HPDE6-E6E7 (cell line): ENCODE data around the gene ELMO1.

Experiments
- DNase-seq: peaks from one replicate; pipeline ENCODE4 v3.0.0; 2011; ENCODE audit warnings: missing footprints; ENCODE audit errors: extremely low spot score

ELMO1 gene

DNA sequence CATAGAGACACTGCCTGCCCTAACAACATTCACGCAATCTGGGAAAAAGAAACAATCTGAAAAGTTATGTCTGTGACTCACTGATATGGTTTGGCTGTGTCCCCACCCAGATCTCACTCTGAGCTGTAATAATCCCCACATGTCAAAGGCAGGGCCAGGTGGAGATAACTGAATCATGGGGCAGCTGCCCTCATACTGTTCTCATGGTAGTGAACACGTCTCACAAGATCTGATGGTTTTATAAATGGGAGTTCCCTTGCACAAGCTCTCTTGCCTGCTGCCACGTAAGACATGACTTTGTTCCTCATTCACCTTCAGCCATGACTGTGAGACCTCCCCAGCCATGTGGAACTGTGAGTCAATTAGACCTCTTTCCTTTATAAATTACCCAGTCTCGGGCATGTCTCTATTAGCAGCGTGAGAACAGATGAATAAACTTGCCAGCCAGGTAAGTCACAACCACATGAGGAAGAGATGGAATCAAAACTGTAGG lies 382.8 kb downstream of the ELMO1 start:
- no peak for DNase-seq

DNA sequence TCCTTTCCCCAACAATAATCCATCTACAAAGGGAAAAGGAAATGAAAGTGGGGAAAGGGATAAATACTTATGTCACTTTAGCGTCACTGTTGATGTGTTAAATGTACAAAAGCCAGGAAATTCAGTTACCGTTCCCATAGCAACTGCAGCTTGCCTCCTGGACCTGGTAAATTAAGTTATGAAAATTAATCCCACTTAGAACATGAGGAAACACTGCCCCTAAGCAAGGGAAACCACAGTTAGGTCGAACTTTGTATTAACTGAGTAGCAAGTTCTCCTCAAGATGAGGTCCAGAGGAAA lies 386.2 kb downstream of the ELMO1 start:
- DNase-seq, result no peak

DNA sequence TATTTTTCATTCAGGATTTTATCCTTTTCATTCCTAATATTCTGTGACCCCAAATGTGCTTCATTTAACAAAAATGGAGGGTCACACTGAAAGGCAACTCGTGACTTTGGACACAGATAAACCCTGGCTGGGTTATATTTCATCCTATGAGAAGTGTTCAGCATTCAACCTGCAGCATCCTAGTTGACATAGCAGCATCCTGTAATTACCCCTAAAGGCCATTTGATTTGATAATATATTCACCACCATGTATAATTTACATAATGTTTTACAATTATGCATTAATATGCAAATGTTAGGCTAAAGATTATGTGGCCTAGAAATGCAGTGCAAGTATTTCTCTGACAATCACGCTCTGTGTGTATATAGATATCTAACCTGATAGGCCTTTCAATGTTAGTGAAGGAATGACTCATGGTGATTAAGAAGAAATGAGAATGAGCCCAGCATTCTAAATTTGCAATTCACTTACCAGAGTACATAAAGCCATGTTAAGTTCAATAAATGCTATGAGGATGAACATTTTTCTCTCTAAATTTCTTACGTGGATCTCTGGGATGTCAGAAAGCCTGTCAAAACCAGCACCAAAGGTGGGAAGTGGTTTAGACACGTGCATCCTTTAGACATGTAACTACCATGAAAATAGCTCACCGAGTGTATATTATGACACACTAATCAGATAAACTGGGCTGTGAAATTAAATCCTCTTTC lies 386.7 kb downstream of the ELMO1 start:
- DNase-seq, result no peak

GRCh38 chr7:37056234-37056912 lies 392.3 kb downstream of the ELMO1 start:
- DNase-seq, result no peak

DNA sequence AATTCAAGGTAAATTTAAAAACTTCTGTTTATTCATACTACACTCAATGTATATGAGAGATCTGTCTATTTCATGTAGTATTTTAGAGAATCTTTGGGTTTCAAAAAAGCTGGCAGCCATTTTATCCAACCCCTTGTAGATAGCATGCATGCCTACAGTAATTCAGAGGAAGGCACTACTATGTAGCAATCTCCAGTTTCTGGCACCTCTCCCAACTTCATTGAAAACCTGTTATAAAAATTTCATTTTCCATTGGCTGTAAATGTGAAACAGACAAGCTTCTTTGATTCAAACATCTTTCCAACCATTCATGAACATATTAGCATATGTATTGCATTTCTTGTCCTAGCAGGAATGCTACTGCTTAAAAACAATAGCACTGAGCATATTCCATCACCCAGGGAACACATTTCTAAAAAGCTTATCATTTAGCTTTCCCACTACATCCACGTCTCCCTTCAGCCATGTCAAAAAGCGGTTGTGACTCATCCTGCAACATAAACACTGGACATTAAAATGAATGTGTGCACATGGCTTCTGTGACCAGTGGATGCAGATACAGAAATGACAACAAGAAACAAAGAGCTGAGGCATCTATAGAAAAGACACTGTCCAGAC lies 393.9 kb downstream of the ELMO1 start:
- DNase-seq, result no peak

DNA sequence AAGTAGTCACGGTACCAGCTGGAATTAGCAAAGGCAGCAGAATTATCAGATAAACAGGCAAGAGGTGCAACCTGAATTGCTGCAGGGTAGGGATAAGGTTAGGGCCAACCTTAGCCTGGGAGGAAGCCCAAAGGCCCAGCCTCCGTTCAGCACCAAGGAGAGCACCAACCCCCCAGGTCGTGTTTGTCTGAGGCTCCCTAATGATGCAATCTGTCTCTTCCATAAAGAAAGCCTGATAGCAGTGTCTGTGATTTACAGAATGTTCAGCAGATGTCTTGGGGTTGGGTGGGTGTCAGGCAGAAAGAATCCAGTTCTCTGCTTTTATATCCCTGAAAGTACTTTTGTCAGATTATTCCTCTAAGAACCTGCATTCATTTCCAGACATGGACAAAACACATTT lies 396.0 kb downstream of the ELMO1 start:
- peak; percentile 23 for DNase-seq

DNA sequence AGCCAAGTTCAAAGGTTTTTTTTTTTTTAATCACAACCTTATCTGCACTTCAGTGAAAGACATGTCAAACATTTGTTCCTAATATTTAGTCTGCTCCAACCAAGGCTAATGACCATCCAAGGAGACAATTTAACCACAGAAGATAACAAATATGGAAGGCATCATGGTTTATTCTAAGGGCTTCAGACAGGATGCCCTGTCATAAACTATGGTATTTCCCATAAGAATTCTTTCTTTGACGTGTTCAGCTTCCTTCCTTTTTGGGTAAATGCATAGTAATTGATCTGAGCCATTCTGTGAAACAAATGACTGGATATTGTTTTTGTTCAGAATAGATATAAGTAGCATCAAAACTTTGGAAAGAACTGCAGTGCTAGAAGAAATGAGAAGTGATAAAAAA lies 397.9 kb downstream of the ELMO1 start:
- DNase-seq, result no peak

DNA sequence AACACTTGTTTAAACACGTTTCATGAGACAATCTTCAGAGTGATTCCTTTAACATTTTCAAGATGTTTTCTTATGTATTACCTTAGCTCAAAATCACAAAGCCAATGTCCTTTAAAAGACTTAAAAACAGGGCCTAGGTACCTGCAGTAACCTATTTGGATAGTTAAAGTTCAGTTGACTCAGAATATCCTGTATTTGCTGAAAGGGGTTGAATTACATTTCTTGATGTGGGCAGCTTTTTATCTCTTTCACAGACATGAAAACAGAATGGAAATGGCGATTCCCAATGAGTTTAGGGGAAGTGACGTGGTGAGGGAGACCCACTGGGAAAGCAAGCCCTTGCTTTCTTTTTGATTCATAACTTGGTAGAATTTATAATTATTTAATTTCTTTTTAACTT lies 400.0 kb downstream of the ELMO1 start:
- no peak for DNase-seq

- DNase-seq, result no peak
Observed at GRCh38 chr7:37047260-37047659, 401.4 kb downstream of the ELMO1 start.

- no peak for DNase-seq
Observed at GRCh38 chr7:37046531-37047079, 402.1 kb downstream of the ELMO1 start.

GRCh38 chr7:37045681-37046179 lies 402.9 kb downstream of the ELMO1 start:
- DNase-seq, result no peak

DNA sequence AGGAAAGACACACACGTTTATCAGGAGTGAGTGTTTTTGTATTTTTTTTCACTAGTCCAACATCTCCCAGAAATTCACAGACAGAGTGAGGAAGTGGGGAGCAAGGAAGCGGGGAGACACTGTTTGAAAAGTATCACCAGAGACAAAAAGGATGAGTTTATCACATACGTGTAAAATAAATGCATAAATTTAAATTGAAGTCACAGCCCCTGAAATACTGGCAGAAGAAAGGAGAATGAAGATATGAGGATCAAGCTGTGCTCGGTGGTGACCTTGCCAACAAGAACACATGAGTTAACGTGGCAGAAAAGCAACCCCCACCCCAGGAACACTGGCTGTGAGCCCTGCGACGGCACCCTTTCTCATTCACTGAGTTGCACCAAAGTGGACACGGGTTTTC lies 407.2 kb downstream of the ELMO1 start:
- no peak for DNase-seq

GRCh38 chr7:37040330-37040729 lies 408.3 kb downstream of the ELMO1 start:
- no peak for DNase-seq

DNA sequence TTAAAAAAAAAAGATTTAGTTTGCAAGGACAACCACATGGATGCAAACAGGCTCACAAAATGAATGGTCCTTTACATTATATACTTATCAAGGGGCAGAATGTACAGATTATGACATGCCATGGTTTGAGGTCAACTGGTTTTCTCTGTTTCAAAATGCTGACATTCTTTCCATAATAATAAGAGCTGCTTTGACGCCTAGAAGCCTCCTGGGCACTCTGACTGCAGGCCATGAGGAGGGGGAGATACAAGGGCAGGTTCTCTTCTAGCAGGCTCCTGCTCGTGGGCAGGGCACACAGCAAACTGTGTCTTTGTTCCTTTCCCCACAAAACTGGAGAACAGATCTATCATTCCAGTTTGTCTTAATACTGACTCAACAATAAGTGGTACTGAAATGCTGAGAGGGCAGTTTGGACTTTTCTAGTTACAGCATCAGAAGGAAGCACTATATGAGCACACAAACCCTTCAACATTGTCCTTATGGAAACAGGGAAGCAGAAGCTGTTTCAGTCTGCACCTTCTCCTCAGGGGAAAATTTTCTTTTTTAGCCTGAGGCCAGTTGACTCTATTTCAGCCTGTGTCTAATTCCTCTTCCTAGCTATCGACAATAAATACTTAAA lies 409.4 kb downstream of the ELMO1 start:
- no peak for DNase-seq

DNA sequence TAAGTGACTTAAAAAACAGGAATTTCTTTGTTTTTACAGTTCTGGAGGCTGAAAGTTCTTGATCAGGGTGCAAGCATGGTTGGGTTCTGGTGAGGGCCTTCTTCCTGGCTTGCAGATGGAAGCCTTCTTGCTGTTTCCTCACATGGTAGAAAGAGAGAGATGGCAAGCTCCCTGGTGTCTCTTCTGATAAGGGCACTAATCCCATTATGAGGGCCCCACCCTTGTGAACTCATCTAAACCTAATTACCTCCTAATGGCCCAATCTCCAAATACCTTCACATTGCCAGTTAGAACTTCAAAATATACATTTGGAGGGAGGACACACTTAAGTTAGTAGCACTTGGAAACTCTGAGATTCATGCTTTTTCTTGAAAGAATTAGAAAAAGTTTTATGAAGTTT lies 410.0 kb downstream of the ELMO1 start:
- DNase-seq, result no peak

DNA sequence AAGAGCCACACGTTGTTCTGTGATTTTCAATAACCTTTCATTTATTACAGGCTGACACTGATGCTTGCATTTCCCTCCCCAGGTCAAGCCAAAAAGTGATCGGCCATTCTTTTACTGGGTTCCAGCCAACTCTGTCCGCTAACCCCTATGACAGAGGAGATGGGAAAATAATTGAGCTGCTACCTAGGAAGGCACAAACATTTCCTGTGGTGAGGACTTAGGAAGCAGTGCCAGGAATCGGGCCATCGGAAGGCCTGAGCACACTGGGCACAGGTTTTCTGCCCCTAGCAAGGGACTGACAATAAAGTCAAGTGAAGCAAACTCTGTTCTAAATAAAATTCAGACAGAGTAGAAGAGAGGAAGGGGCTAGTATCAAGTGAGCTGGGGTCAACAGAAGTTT lies 411.4 kb downstream of the ELMO1 start:
- no peak for DNase-seq

DNA sequence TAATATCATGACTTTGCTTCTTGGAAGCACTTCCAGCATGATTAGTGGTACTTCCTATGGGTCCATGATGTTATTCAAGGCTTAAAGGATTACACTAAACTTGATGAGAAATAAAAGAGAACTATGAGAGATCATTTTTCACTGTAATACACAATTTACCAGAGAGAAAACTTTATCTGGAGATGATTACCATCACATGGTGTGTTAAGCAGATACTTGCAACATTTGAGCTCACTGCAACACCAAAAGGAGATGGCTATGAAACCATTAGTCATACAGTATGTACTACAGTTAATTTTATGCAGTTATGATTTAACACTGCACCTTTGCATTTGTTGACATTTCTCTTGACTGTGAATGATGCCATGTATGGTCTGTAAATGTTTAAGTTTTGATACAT lies 413.0 kb downstream of the ELMO1 start:
- no peak for DNase-seq

- DNase-seq, result no peak
Observed at GRCh38 chr7:37033141-37033540, 415.5 kb downstream of the ELMO1 start.

- no peak for DNase-seq
Observed at GRCh38 chr7:37032258-37032601, 416.4 kb downstream of the ELMO1 start.

DNA sequence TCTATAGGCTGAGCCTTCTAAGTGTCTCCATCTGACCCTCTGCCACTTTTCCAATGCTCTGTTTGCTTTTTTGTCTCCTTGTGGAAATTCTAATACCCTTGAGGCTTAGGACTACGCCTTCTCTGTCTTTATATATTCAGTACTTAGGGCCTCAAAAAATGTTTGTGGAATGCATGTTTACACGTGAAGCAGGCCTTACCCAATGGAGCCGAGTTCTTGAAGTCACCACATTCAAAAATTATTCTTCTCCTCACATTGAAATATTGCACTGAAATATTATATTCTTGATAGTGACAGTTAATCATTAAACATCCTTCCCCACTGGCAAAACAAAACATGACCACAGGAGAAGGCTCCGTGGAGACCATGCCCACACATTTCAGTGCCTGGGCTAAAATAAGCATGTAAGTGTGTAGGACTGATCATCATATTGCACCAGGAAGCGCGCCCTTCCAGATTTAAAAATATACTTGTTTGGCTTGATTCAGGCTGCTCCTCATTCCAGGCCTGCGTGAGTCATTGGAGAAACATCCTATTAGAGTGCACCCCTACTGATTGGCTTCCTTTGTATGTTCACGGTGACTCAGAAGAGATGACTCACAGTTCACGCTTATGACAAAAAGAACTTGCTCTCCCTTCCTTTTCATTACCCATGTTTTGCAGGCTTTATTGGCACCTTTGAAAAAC lies 416.9 kb downstream of the ELMO1 start:
- peak; percentile 93 for DNase-seq

- no peak for DNase-seq
Observed at GRCh38 chr7:37028909-37029440, 419.7 kb downstream of the ELMO1 start.
